ENCODE data around the gene MAML3. TPM values are rescaled to one million over a fixed set of nuclear protein-coding genes. Genes with fewer than 3 reads are reported as not detected.

The MAML3 gene
- total RNA-seq, 6 experiments from 2014 or later = 1.2 to 1.9 (median 1.6) TPM

DNA sequence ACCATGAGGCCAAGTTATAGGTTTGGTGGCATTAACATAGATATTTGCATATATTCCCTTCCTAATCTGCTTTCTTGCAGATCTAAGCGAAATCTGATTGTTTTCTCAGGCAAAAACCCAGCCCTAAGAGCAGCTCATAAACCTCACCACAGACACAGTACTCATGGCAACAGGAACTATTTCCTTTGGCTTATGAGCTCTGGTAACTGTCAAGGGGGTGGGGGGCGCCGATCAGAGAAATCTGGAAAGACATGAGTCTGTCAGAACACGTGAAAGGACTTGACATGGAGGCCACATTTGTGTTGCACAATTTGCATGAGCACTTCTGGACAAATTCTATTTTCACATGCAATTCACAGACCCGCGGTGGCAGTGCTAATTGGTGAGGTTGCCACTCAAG is 404.6 kb downstream of the MAML3 start:
- TF ChIP-seq, protein P1, sequence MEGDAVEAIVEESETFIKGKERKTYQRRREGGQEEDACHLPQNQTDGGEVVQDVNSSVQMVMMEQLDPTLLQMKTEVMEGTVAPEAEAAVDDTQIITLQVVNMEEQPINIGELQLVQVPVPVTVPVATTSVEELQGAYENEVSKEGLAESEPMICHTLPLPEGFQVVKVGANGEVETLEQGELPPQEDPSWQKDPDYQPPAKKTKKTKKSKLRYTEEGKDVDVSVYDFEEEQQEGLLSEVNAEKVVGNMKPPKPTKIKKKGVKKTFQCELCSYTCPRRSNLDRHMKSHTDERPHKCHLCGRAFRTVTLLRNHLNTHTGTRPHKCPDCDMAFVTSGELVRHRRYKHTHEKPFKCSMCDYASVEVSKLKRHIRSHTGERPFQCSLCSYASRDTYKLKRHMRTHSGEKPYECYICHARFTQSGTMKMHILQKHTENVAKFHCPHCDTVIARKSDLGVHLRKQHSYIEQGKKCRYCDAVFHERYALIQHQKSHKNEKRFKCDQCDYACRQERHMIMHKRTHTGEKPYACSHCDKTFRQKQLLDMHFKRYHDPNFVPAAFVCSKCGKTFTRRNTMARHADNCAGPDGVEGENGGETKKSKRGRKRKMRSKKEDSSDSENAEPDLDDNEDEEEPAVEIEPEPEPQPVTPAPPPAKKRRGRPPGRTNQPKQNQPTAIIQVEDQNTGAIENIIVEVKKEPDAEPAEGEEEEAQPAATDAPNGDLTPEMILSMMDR (IDR thresholded peaks at IDR 0.05) = no peak
- H3K9me3 Mint-ChIP-seq = no peaks in the 10 kb centered on the region
- no peaks in the 10 kb centered on the region for H3K36me3 Mint-ChIP-seq (ENCODE audit: low read depth)
- no peak overlapping the region for H3K4me3 Mint-ChIP-seq
- peaks cover 8% of the 10 kb centered on the region for H3K27me3 Mint-ChIP-seq (ENCODE audit: insufficient read depth)
- no peak overlapping the region for H3K27ac Mint-ChIP-seq
- H3K4me1 Mint-ChIP-seq (ENCODE audit: low read depth) = no peaks in the 10 kb centered on the region
- DNase-seq = no peak

DNA sequence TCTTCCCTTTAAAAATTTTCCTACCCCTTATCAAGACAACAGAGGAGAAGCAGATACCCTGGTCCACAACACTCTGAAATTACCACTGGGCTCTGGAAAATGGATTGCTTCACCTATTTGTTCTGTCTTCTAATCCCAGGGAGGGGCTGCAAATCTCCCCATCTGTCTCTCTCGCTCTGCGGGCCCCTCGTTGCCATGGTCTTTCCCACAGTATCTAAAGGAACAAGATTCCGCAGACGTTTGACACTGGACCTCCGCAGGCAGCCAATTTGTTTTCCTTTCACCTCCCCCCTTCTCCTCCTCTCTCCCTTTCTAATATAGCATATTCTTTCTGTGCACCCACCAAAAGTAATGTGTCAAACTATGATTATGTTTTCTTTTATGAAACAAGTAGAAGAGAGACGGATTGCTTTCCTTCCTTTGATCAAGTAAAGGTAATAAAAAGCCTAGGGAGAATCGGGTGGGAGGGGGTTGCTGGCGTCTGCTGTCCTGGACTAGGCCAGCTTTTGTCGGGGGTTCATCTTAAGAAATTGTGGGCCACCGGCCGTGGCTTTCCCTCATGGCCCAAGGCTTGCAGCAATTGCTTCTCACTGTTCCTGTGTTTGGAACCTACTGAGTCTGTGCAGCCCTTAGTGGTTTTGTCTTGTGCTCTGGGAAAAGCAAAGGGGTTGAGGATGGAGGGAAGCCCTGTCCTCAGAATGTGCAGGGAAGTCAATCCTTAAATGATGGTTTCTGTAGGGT is 407.4 kb downstream of the MAML3 start:
- no peak overlapping the region for H3K4me3 Mint-ChIP-seq
- H3K36me3 Mint-ChIP-seq (ENCODE audit: low read depth) = no peaks in the 10 kb centered on the region
- no peaks in the 10 kb centered on the region for H3K4me1 Mint-ChIP-seq (ENCODE audit: low read depth)
- DNase-seq = no peak
- TF ChIP-seq, protein P1 (IDR thresholded peaks at IDR 0.05) = no peak
- H3K9me3 Mint-ChIP-seq = no peaks in the 10 kb centered on the region
- H3K27ac Mint-ChIP-seq = no peak overlapping the region
- peaks cover 8% of the 10 kb centered on the region for H3K27me3 Mint-ChIP-seq (ENCODE audit: insufficient read depth)

DNA sequence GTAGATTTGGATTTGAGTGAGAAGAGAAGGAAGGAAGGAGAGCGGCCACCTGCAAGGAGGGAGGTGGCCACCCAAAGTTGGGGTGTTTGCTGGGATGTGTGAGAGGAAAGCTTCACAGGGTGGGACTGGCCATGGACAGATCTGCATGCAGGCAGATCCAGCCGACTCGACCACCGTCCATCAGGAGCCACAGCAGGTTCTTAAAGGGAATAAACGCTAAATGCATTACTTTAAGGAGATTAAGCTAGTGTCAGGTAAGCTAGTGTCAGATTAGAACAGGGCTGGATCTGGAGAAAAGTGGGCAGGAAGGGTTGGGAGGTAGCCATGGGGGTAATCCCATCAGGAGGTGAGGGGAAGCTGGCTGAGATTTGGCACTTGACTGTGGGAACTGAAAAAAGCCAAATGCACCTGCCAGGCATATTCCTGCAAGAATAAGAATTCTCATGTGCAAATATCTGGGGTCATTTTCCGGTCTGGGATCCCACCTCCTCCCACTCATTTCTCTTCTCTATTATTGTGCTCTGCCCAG is 408.8 kb downstream of the MAML3 start:
- Mint-ChIP-seq H3K27ac (no peak overlapping the region), H3K4me1 (ENCODE audit: low read depth) (peaks cover 9% of the 10 kb centered on the region)
- TF ChIP-seq, protein P1 (IDR thresholded peaks at IDR 0.05) = no peak

DNA sequence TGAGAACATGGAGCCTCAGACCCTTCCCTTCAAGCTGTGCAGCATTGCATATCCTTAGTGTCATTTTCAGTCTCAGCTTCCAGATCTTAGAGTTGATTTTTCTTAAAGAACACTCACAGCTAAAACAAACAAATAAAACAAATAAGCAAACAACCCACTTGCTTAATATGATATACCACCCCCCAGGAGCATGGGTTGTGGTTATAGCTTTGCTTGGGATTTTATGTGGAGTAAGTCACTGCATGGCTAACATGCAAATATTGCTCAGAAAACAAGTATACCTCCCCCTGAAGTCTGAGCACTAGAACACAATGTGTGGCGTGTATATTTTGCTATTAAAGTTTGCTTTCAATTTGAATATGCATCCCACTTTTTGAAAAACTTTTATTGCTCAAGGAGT is 409.8 kb downstream of the MAML3 start:
- H3K36me3 Mint-ChIP-seq (ENCODE audit: low read depth) = no peaks in the 10 kb centered on the region
- H3K27me3 Mint-ChIP-seq (ENCODE audit: insufficient read depth) = peaks cover 8% of the 10 kb centered on the region
- no peak overlapping the region for H3K27ac Mint-ChIP-seq
- no peak overlapping the region for H3K4me3 Mint-ChIP-seq
- H3K9me3 Mint-ChIP-seq = no peaks in the 10 kb centered on the region
- TF ChIP-seq, protein P1 (IDR thresholded peaks at IDR 0.05) = no peak
- DNase-seq = no peak
- H3K4me1 Mint-ChIP-seq (ENCODE audit: low read depth) = peaks cover 10% of the 10 kb centered on the region

More for the DNA sequence above, 408.8 kb downstream of the MAML3 start:
- Mint-ChIP-seq H3K4me3 (no peak overlapping the region), H3K9me3 (no peaks in the 10 kb centered on the region), H3K27me3 (ENCODE audit: insufficient read depth) (peaks cover 8% of the 10 kb centered on the region), H3K36me3 (ENCODE audit: low read depth) (no peaks in the 10 kb centered on the region)
- no peak for DNase-seq

DNA sequence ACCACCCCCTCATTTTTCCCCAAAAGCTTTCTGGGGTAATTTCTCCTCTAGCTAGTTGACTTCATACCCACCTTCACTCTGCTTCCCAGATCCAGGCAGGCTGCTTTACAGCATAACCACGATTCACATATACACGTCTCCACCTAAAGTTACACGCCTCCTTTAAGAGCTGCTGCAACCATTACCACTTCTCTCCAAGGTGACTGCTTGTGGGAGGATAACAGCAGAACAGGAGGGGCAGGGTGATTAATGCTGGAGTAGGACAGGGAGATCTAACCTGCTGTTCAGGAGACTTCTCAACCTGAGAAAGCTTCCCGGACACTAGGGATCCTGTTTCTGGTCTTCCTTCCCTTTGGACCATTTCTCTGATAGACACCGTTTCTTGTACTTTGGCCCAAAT is 411.0 kb downstream of the MAML3 start:
- no peak overlapping the region for H3K4me3 Mint-ChIP-seq
- no peaks in the 10 kb centered on the region for H3K9me3 Mint-ChIP-seq
- no peak overlapping the region for H3K27ac Mint-ChIP-seq
- H3K27me3 Mint-ChIP-seq (ENCODE audit: insufficient read depth) = peaks cover 7% of the 10 kb centered on the region
- H3K4me1 Mint-ChIP-seq (ENCODE audit: low read depth) = peaks cover 10% of the 10 kb centered on the region
- DNase-seq = no peak
- TF ChIP-seq, protein P1 (IDR thresholded peaks at IDR 0.05) = no peak
- no peaks in the 10 kb centered on the region for H3K36me3 Mint-ChIP-seq (ENCODE audit: low read depth)

Measured in HFFc6 (cell line).